Measurements from ENCODE around the gene PLXNC1. TPM values are rescaled to one million over a fixed set of nuclear protein-coding genes. Genes with fewer than 3 reads are reported as not detected.

Gene PLXNC1
- total and polyA plus RNA-seq, 2 of the 8 experiments (the other 6 are each of a cell fraction or from before 2014, with no cell fraction given), result 0.83 to 2.0 TPM

GRCh38 chr12:94143438-94143837 lies 4.9 kb upstream of the PLXNC1 start:
- no peak overlapping the region for H3K56ac ChIP-seq (replicated peaks; ENCODE audit: insufficient read length, low read depth, low read length)
- no peak overlapping the region for H3K4ac ChIP-seq (replicated peaks; ENCODE audit: insufficient read length, low read depth, low read length)
- H3K4me3 ChIP-seq (ENCODE audit: extremely low read depth in 1 of 4, insufficient read depth in 2 of 4, low read depth in 3 of 4, low read length in 4 of 4), result no peak overlapping the region
- ChIA-PET CTCF (ENCODE audit: partially characterized antibody) (interaction anchor here (0.9 to 7.9 kb wide), 11 partner anchors 8 to 403 kb away, joined by 3 to 80 read pairs (median 3); no protein-coding TSS in a partner anchor), POLR2A (ENCODE audit: partially characterized antibody) (no interaction called here)
- H3K23ac ChIP-seq (ENCODE audit: insufficient read length), result no peak overlapping the region
- H2BK120ac ChIP-seq (replicated peaks; ENCODE audit: low read depth, low read length), result no peak overlapping the region
- 91% methylated on average over 7 of the region's 7 CpGs; no CpG with 5 or more reads in 1 of the 2 experiments for WGBS, 2 experiments (ENCODE audit: extremely low coverage in 1 of 2, insufficient coverage in 1 of 2, insufficient read length in 1 of 2, insufficient replicate concordance in 2 of 2, low coverage in 1 of 2, low lambda C conversion rate in 2 of 2, missing lambda C conversion rate in 1 of 2)
- TF ChIP-seq POLR2A (IDR thresholded peaks at IDR 0.05; ENCODE audit: control extremely low read depth in 1 of 2, low read depth in 2 of 2, low read length in 2 of 2), result no peak
- no peak for TF ChIP-seq CREB1 (IDR thresholded peaks at IDR 0.05)
- no peak for TF ChIP-seq PHF8 (conservative IDR thresholded peaks at IDR 0.05; ENCODE audit: low read depth, low read length)
- no peak for TF ChIP-seq RNF2 (IDR thresholded peaks at IDR 0.05; ENCODE audit: borderline replicate concordance, low read depth, low read length, missing control alignments, poor library complexity, severe bottlenecking)
- TF ChIP-seq TAF7 (optimal IDR thresholded peaks at IDR 0.05; ENCODE audit: borderline replicate concordance, low read depth, low read length), result no peak
- no peak for TF ChIP-seq MAFK (IDR thresholded peaks at IDR 0.05; ENCODE audit: low read depth, low read length)
- TF ChIP-seq TEAD4 (IDR thresholded peaks at IDR 0.05; ENCODE audit: low read depth, low read length), result no peak
- no peak for TF ChIP-seq GABPA (IDR thresholded peaks at IDR 0.05; ENCODE audit: borderline replicate concordance, insufficient read depth, low read length)
- no peaks in the 10 kb centered on the region for H3K36me3 ChIP-seq (ENCODE audit: control insufficient read depth in 2 of 4, insufficient read depth in 4 of 4, low read length in 3 of 4)
- H2BK12ac ChIP-seq (ENCODE audit: low read depth, low read length), result no peak overlapping the region
- H2BK15ac ChIP-seq (ENCODE audit: low read length), result no peak overlapping the region
- peaks cover 0 to 6% (median 3%) of the 10 kb centered on the region in 4 experiments; a peak in 4 of 7 replicates for H3K4me1 ChIP-seq (replicated peaks in 1 of 4; ENCODE audit: control insufficient read depth in 3 of 4, insufficient read depth in 4 of 4, low read length in 3 of 4)
- H4K8ac ChIP-seq (ENCODE audit: extremely low read depth, insufficient read depth, low read length), result no peak overlapping the region
- H2AFZ ChIP-seq (ENCODE audit: low read length), result no peak overlapping the region
- no peak overlapping the region for H3K18ac ChIP-seq (ENCODE audit: extremely low read depth, low read length)
- no peaks in the 10 kb centered on the region for H3K79me1 ChIP-seq (ENCODE audit: low read depth, low read length)
- H2BK20ac ChIP-seq (ENCODE audit: low read length), result no peak overlapping the region
- H4K20me1 ChIP-seq (replicated peaks in 1 of 2; ENCODE audit: control insufficient read depth in 1 of 2, insufficient read depth in 2 of 2, low read length in 2 of 2), result no peaks in the 10 kb centered on the region
- peaks cover 6% of the 10 kb centered on the region; the same call in 1 of the 2 replicates for H3K23me2 ChIP-seq (ENCODE audit: low read depth, low read length)
- no peak overlapping the region for H3K14ac ChIP-seq (ENCODE audit: insufficient read length)
- H2BK5ac ChIP-seq (ENCODE audit: low read depth, low read length), result no peak overlapping the region
- no peak overlapping the region for H3K9ac ChIP-seq (replicated peaks in 1 of 4; ENCODE audit: extremely low read depth in 1 of 4, low read depth in 3 of 4, low read length in 3 of 4)
- H3K27ac ChIP-seq (ENCODE audit: low read depth, low read length), result no peak overlapping the region
- DNase-seq (ENCODE audit: low read depth in 1 of 2, low spot score in 2 of 2) (peak in 1 of 2 experiments; percentile 27), FAIRE-seq (no peak)
- H4K5ac ChIP-seq (ENCODE audit: insufficient read length, low read depth, low read length), result no peak overlapping the region
- no peak overlapping the region for H3K4me2 ChIP-seq (ENCODE audit: insufficient read depth in 1 of 2, low read depth in 2 of 2, low read length in 2 of 2)
- H3K79me2 ChIP-seq (ENCODE audit: control insufficient read depth in 1 of 2, insufficient read depth in 2 of 2, low read length in 2 of 2), result no peaks in the 10 kb centered on the region
- H2AK5ac ChIP-seq (ENCODE audit: low read depth, low read length), result no peak overlapping the region
- no peak overlapping the region for H4K91ac ChIP-seq (replicated peaks; ENCODE audit: insufficient read length, low read length)
- peaks cover 16 to 29% (median 22%) of the 10 kb centered on the region in 4 experiments for H3K27me3 ChIP-seq (replicated peaks in 1 of 4; ENCODE audit: control insufficient read depth in 3 of 4, extremely low read depth in 1 of 4, insufficient read depth in 3 of 4, low read length in 3 of 4)
- H3K9me3 ChIP-seq (ENCODE audit: insufficient read depth in 2 of 2, low read depth in 1 of 2, low read length in 1 of 2), result no peaks in the 10 kb centered on the region
